Type B pancreatic cell (in vitro differentiated cells): ENCODE measurements around the gene FTH1. TPM values are rescaled to one million over a fixed set of nuclear protein-coding genes. Genes with fewer than 3 reads are reported as not detected.

Experiments used
- DNase-seq: peaks from one replicate; pipeline ENCODE4 v3.0.0; 2021; ENCODE audit warnings: mixed read lengths; ENCODE audit not compliant: unreplicated experiment; ENCODE audit errors: extremely low spot score
- H3K27ac Mint-ChIP-seq: 2 replicates; pipeline ENCODE4 v1.8.0; 2021; ENCODE audit warnings: mild to moderate bottlenecking, mixed read lengths
- H3K27me3 Mint-ChIP-seq: 2 replicates; pipeline ENCODE4 v1.8.0; 2021; ENCODE audit warnings: mixed read lengths
- H3K36me3 Mint-ChIP-seq: 2 replicates; pipeline ENCODE4 v1.8.0; 2021; ENCODE audit warnings: mixed read lengths
- H3K4me1 Mint-ChIP-seq: one replicate; pipeline ENCODE4 v1.8.0; 2021; ENCODE audit warnings: mixed read lengths; ENCODE audit not compliant: unreplicated experiment
- H3K4me3 Mint-ChIP-seq: 2 replicates; pipeline ENCODE4 v1.8.0; 2021; ENCODE audit warnings: mild to moderate bottlenecking, mixed read lengths
- H3K9me3 Mint-ChIP-seq: 2 replicates; pipeline ENCODE4 v1.8.0; 2021; ENCODE audit warnings: mixed read lengths
- CTCF ChIP-seq: fragments of 200-600 bp; sonication (generic); conservative IDR thresholded peaks from 2 replicates; pipeline ENCODE4 v1.5.0; 2021; ENCODE audit warnings: antibody characterized with exemption, mild to moderate bottlenecking
- long read RNA-seq: library from polyadenylated mRNA; unstranded; transcript quantifications from one replicate; pipeline ENCODE4 v2.0.0, GENCODE V29; 2020
- total RNA-seq: library from RNA; stranded (reverse); gene quantifications from 2 replicates; pipeline ENCODE4 v1.2.1, GENCODE V29; 2021; ENCODE audit warnings: low replicate concordance

The FTH1 gene
- 1,346 and 2,108 TPM in 2 replicates for total RNA-seq
- long read RNA-seq, transcript FTH1-201 (4 exons, 1,229 nt): major isoform, 764 of 800 reads
- long read RNA-seq, transcript FTH1-212 (5 exons, 825 nt): minor isoform, 8 of 800 reads
- long read RNA-seq, partial matches to known transcripts: 14 of 800 reads
- long read RNA-seq, other reads (novel, unspliced or antisense): 8 of 800 reads

- Mint-ChIP-seq H3K36me3 (peaks cover 28% of the 10 kb centered on the region), H3K9me3 (no peaks in the 10 kb centered on the region), H3K27me3 (no peaks in the 10 kb centered on the region), H3K4me1 (peaks cover 39% of the 10 kb centered on the region), H3K27ac (peak within 1 kb of the TSS; percentile 93), H3K4me3 (peak within 1 kb of the TSS; percentile 91)
- no peak for TF ChIP-seq CTCF
- DNase-seq: peak; percentile 96
Measured at GRCh38 chr11:61967116-61967923, at the start of gene FTH1. Gene FTH1, minus strand, starts transcription at chr11:61967634. Its CDS starts 209 bp downstream, at chr11:61967425.

- peaks cover 4% of the 10 kb centered on the region for H3K9me3 Mint-ChIP-seq
- no peak for DNase-seq
- H3K4me3 Mint-ChIP-seq: no peak overlapping the region
- H3K4me1 Mint-ChIP-seq: peaks cover 6% of the 10 kb centered on the region
- TF ChIP-seq CTCF: no peak
- peaks cover 3% of the 10 kb centered on the region for H3K36me3 Mint-ChIP-seq
- no peaks in the 10 kb centered on the region for H3K27me3 Mint-ChIP-seq
- H3K27ac Mint-ChIP-seq: no peak overlapping the region
Measured at GRCh38 chr11:62015615-62016014, 48.2 kb upstream of the FTH1 start.

GRCh38 chr11:62013537-62014476 is 46.4 kb upstream of the FTH1 start:
- Mint-ChIP-seq H3K4me1 (peaks cover 6% of the 10 kb centered on the region), H3K27ac (no peak overlapping the region), H3K36me3 (no peaks in the 10 kb centered on the region), H3K4me3 (no peak overlapping the region), H3K9me3 (no peaks in the 10 kb centered on the region), H3K27me3 (no peaks in the 10 kb centered on the region)
- no peak for DNase-seq
- TF ChIP-seq CTCF: no peak

GRCh38 chr11:62012832-62013461 is 45.5 kb upstream of the FTH1 start:
- no peak for TF ChIP-seq CTCF
- Mint-ChIP-seq H3K27ac (no peak overlapping the region), H3K27me3 (no peaks in the 10 kb centered on the region), H3K36me3 (no peaks in the 10 kb centered on the region), H3K9me3 (no peaks in the 10 kb centered on the region), H3K4me3 (no peak overlapping the region), H3K4me1 (peaks cover 6% of the 10 kb centered on the region)
- DNase-seq: no peak

GRCh38 chr11:62012451-62012831 is 45.0 kb upstream of the FTH1 start:
- Mint-ChIP-seq H3K27ac (no peak overlapping the region), H3K36me3 (no peaks in the 10 kb centered on the region)

More at GRCh38 chr11:62012451-62012831, 45.0 kb upstream of the FTH1 start:
- H3K4me3 Mint-ChIP-seq: no peak overlapping the region
- no peaks in the 10 kb centered on the region for H3K27me3 Mint-ChIP-seq
- no peak for TF ChIP-seq CTCF
- peaks cover 6% of the 10 kb centered on the region for H3K4me1 Mint-ChIP-seq
- no peak for DNase-seq
- H3K9me3 Mint-ChIP-seq: no peaks in the 10 kb centered on the region
